Endometrium (tissue), 2 donors: ENCODE data around the gene MSX1.

Experiments
- FAIRE-seq: peaks from 2 replicates; lab custom pipeline; 2012; peaks lifted over from hg19 to GRCh38; lab: Jason Lieb, UNC
- donor health status: control.
- donor health status: control.

Gene MSX1

DNA sequence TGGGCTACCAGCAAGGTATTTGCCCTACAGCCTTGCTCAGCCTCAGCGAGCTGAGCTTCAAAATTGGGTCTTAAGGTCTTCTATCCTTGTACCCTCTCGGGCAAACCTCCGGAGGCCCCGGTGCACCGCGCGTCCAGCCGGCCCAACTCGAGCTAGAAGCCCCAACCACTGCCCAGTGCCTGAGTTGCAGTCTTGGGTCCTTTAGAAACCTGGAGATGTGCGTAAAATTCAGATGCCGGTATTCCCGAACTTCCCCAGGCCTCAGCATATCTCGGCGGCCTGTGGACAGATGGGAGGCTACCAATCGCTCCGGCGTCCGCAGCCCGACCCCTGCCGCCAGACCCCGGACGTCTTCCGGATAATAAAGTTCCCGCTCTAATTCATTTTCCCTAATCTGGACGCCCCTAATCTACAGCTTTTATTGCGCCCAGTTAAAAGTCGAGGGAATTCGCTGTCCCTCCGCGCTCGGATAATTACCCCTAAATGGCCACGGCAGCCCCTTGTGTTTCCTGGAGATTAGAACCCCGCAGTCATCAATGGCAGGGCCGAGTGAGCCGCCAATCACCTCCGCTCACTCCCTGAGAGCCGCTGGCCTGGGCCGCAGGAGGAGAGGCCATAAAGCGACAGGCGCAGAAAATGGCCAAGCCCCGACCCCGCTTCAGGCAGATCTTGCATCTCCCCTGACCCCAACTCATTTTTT lies 1.5 kb upstream of the MSX1 start:
- no peak for FAIRE-seq

DNA sequence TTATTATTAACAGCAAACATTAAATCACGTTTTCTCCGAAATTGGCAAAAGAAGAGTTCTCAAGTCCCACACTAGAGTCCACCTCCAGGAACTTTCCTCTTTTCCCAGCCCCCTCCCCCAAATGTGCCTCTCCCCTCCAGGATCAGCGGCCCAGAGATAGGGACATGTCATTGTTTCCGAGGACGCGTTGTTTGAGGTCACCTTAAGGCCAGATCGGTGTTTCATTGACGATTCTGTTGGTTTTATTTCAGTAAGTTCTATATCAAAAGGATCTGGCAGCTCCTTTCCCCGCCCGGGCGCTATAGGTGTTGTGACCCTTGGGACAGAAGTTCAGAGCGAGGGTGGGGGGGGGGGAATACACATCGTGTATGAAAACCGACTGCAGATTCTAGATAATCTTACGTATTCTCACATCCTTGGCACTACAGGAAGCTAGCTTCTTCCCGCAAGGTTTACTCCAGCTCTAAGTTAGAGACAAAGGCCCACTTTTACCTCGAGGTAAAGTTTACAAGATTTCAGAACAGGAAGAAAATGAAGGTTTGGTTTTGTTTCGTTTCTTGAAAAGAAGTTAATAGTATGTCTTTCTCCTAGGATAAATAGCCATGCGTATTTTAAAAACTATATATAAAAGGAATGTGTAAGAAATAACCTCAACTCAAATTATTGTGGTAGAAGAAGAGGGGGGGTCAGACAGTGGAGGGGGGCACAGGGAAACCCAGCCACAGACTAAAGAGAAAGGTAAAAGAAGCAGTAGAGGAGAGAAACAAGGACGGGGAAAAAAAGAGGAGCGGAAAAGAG lies 739 bp upstream of the MSX1 start:
- FAIRE-seq = no peak

DNA sequence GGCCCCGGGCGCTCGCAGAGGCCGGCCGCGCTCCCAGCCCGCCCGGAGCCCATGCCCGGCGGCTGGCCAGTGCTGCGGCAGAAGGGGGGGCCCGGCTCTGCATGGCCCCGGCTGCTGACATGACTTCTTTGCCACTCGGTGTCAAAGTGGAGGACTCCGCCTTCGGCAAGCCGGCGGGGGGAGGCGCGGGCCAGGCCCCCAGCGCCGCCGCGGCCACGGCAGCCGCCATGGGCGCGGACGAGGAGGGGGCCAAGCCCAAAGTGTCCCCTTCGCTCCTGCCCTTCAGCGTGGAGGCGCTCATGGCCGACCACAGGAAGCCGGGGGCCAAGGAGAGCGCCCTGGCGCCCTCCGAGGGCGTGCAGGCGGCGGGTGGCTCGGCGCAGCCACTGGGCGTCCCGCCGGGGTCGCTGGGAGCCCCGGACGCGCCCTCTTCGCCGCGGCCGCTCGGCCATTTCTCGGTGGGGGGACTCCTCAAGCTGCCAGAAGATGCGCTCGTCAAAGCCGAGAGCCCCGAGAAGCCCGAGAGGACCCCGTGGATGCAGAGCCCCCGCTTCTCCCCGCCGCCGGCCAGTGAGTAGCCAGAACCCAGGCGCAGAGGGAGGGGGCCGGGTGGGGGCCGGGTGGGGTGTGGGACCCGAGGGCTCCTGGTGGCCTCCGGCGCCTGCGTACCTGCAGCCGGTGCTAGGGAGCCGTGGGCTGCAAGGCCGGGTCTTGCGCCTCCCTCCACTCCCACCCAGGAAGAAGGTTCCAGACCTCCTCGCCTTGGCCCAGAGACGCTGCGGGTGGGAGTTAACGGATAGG lies 534 bp downstream of the MSX1 start:
- FAIRE-seq = no peak

DNA sequence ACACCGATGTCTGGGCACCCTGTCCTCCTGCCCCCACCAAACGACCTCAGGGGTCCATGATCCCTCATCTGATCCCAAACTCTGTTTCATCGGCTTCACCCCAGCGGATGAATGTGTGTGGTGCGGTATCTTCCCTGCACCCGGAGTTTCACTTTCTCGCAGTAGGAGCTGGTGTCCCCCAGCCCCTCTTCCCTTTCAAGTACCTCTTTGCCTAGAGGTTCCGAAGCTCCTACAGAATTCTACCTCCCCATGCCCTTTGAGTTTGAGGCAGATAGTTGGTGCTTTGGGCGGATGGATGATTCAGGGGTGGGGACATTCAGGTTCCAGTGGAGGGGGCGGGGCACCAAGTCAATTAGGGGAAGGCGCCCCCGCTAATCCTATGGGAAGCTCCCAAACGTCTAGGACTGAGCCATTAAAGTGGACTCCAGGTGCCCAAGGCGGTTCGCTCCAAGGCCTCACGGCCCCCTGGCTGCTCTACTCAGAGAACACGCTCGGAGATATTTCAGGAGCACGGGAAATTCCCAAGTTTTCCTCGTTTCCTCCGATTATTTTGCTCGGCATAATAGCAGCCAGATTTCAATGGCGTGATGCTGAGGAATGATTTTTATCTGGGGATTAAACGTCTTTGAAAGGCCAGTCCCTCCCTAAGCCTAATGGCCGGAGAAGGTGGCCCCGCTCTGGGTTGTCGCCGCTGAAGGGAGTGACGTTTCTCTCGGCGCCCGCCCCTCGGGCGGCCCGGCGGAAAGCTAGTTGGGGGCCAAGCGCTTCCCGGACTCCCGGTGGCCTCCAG lies 1.3 kb downstream of the MSX1 start:
- no peak for FAIRE-seq

DNA sequence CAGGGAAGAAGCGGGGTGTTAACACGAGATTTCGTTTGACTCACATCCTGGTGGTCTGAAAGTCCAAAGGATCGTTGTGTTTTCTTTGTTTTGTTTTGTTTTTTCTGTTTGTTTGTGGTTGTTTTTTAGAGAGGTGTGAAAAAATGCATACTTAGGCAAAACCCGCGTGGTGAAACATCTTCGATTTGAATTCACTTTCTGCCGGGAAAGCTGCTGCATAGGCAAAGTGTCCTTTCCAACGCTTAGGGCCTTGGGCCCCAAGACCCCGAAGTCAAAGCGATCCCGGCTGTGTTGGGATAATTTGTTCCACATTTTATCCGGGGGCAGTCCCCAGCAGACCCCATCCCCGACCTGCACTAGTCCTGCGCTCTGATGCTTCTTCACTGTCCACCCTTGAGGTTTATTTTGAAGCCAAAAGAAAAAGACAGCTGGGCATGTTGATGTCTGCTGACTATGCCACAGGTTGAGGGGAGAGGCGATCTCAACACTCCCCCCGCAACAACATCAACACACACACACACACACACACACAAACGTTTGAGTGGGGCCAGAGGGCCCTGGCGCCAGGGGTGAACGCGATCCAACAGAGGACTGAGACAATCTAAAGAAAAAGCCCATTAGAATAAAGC lies 2.0 kb downstream of the MSX1 start:
- no peak for FAIRE-seq

DNA sequence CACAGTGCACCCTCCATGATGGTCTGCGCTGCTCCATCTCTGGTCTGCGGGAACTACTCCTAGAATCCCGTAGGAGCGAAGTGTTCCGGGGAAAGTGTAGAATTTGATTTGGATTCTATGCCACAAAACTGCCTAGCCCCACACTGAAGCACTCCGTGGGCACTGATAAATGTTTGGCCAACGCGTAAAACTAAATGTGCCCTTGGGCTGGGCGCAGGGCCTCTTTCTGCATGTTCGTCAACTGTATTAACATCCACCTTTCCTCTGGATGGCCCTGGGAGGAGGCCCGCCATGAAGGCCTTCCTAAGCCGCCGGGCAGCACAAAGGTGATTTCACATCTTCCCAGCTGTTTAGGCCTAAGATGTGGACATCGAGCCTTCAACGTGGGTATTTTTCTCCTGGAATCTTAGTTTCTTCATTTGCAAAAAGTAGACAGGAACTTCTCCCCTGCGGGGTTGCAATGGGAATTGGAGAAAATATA lies 2.6 kb downstream of the MSX1 start:
- FAIRE-seq = no peak

DNA sequence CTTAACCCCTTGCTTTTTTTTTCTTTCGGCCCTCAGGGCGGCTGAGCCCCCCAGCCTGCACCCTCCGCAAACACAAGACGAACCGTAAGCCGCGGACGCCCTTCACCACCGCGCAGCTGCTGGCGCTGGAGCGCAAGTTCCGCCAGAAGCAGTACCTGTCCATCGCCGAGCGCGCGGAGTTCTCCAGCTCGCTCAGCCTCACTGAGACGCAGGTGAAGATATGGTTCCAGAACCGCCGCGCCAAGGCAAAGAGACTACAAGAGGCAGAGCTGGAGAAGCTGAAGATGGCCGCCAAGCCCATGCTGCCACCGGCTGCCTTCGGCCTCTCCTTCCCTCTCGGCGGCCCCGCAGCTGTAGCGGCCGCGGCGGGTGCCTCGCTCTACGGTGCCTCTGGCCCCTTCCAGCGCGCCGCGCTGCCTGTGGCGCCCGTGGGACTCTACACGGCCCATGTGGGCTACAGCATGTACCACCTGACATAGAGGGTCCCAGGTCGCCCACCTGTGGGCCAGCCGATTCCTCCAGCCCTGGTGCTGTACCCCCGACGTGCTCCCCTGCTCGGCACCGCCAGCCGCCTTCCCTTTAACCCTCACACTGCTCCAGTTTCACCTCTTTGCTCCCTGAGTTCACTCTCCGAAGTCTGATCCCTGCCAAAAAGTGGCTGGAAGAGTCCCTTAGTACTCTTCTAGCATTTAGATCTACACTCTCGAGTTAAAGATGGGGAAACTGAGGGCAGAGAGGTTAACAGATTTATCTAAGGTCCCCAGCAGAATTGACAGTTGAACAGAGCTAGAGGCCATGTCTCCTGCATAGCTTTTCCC lies 3.4 kb downstream of the MSX1 start:
- FAIRE-seq = no peak

DNA sequence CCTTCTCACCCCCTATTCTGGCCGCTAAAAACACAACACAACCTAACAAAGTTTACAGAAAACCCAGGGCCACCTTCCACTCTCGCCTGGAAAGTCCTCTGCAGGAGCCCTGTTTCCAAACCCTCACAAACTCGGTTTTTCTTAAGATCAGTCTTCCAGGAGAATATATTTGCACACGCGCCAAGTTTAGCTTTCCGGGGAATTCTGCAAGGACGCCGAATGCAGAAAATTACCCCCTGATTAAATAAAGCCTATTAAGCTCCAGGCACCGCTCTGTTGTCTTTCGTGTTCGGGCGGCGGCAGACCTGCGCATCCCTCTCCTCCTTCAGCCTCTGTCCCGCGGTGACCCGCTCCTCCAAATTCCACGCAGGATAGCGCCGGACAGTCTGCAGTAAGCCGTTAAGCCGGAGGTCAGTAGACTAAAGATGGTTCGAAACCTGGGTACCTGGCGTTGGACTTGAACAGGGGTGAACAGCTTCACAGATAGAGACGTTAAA lies 5.0 kb downstream of the MSX1 start:
- FAIRE-seq = no peak

DNA sequence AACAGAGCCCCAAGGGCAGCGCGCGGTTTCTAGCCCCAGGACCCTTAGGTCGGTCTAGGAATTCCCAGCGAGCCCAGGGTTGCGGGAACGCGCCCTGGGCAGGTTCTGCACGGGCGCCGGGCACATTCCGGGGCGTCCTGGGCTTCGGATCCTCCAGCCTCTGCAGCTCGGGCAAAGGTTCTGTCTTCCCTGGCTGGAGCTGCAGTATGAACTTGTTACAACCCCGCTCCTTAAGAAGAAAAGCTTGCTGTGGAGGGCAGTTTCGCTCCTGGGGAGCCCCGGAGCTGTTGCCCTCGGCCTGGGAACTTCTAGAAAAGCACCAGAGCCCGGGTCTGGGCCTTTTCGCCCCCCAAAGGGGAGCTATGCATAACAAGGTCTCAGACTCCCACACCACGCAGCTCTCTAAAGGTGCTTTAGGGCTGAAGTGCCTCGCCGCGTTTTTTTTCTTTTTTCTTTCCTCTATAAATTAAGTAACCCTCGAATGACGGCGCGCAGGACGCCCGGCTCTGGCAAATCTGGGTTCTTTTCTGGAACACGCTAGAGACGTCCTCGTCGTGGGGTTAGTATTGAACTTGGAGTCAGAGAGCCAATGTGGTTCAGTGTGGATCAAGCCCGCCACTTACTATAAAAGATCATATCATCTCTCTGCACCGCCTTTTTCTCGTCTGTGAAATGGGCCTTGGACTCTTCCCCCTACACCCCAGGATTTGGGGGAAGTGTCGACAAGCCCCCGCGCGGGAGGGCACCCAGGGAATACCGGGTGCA lies 5.7 kb downstream of the MSX1 start:
- no peak for FAIRE-seq

DNA sequence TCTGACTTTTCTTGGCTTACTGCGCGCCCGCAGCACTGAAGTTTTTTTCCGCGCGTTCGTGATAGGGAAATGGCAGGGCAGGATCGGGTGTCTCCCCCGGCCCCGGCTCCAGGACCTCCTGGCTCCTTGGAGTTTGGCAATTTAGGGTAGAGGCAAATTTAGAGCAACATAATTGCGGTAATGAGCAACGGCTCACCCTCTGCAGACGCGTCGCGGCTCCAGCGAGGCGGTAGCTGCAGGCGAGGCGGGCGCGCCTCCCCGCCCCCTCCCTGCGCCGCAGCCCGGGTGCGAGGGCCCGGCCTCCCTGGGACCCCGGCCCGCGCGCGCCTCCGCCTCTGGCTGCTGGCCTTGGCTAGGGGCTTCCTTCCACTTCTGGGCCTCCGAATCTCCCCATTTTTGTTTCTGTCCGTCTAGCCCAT lies 6.2 kb downstream of the MSX1 start:
- no peak for FAIRE-seq

DNA sequence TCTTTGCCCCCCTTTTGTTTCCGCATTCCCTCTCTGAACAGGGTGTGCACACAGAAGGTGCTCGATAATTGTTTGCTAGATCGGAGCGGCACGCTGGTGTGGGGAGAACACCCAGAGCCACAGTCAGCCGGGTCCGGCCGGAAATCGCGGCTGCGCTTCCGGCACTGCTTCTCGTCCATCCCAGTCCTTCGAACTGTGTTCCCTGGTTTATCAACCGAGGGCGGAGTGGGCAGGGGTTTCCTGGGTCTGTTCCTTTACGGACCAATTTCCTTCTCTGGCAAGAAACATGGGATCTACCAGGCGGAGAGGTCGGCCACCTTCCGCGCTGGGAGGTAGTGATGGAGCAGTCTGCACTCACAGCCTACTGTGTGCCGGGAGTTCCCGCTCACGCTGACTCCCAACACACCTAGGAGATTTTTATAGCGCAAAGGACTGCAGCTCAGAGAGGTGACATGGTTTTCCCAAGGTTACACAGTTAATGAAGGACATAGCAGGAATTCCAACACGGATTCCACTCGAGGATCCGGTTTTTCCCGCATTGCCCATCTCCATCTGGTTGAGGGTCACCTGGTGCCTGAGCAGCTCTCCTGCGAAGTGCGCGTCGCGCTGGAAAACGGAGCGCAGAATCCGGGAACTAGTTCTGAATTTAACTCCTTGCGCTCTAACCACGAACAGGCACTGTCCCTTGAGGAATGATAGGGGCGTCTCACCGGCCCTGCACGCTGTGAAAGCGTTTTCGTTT lies 6.8 kb downstream of the MSX1 start:
- FAIRE-seq = no peak

DNA sequence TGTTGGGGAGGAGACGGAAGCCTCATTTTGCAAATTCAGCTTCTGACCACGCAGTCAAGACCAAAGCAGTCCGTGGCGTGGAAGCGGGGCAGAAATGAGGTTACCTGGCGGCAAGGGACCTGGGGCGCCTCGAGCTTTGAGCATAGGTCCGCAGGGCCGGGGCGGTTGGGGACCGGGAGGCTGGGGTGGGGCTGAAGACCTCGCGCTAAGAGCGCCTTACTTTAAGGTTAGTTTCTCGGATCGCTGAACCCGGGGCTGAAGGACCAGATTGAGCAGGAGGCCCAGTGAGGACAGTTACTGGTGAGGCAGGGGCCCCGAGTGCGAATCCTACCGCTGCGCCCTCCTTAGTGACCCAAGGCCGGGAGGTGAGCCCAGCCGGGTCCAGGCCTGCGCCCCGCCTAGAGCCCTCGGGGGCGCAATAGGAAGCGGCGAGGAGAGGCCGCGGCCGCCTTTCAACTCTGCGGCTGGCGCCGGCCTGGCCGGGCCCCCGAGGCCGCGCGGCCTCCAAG lies 7.5 kb downstream of the MSX1 start:
- no peak for FAIRE-seq

DNA sequence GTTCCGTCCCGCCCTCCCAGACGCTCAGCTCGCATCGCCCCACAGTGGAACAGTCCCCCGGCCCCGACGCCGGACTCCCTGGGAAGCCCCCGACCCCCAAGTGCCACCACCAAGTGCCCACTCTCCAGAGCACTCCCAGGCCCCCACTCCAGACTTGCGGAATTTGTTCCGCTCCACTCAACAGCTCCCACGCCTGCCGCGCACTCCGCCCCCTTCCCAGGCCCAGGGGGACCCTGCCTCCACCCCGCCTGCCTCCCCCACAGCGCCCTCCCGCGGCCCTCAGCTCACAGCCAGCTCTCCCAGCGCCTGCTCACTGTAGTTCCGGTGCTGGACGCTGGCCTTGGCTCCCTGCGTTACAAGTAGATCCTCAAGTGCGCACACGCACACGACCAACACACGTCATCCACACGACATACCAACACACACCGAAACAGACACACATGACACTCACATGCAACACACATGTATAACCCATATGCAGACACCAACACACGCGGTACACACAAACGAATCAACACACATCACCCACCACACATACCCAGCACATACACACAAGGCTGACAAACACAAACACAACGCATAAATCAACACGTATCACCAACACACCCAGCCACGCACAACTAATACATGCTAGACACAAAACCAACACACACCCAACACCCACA lies 8.0 kb downstream of the MSX1 start:
- no peak for FAIRE-seq

DNA sequence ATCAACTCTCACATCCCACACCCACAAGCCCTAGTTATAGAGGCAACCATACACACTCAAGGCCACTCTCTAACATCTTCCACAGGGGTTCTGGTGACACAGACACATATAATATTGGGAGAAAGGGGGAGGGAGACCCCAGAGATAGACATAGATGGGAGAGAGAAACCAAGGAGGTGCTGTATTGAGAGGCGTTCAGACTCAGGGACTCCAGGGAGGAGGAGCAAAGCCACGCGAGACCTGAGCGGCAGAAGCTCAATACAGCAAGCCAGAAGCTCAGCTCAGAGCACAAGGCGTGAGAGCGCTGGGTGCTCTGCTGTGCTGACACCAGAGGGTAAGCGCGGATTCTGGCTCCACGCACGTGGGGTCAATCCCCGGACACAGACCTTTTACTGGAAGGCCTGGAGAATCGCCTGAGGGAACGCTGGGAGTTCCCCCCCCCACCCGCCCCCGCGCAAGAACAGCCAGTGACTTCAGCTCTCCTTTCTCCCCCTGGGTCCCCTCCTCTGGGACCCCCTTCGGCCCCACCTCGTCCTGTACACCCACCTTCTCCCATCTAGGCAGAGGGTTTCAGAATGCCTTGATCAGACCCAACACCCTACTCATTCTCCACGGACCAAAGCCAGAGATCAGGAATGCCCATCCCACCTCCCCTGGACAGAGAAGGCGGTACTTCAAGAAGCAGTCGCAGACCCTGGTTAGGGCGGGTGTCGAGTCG lies 8.7 kb downstream of the MSX1 start:
- no peak for FAIRE-seq

DNA sequence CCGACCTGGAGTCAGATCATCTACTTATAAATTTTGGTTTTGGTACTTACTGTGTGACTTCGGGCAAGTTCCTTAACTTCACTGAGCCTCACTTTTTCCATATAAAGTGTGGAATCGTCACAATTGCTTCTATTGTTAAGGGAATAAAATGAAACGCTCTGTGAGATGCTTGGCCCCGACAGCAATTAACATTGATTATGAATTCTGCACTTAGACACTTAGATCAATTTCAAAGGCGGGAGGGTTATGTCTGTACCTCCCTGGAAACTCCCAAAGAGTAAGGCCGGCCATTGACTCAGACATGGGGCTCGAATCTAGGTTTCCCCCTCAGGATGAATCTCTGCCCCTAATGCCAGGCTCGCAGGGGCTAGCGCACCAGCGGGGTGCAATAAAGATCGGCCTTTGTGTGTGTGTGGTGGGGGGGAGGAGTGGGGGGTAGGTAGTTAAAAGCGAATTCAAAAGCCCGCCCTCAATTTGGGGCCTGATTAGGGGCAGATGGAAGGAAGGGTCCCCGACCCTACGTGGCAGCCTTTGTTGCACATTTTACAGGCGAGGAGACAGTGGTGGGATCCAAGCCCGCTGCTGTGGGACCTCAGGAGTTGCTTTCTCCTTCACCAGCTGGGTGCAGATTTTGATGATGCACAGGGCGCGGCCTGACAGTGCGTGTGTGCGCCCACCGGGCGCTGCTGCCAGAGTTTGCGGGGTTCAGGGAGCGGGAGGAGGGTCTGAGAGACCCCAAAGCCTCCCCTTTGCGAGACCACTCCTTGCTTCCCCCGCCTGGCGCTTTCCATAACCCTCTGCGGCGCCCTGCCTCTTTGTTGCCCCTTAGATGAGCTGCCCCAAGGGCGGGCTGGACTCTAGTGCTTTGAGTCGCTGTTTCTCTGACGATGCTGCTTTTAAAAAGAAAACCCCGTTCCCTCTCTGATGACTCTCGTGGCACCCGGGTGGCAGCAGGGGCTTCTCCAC lies 9.6 kb downstream of the MSX1 start:
- FAIRE-seq = no peak
